Activated CD8-positive, alpha-beta T cell treated with anti-CD3 and anti-CD28 coated beads for 36 hours (primary cell): ENCODE measurements around the gene OSM. TPM values are rescaled to one million over a fixed set of nuclear protein-coding genes. Genes with fewer than 3 reads are reported as not detected.
A peak's percentile ranks its signal among the peaks of the same experiment; 100 is the strongest.

Experiments
- ATAC-seq: fragments of 200-7000 bp; cut with Tn5 transposase; one replicate; pipeline ENCODE4 v1.10.0; 2021; ENCODE audit warnings: mild to moderate bottlenecking, moderate library complexity
- CTCF ChIA-PET: fragments of 350-600 bp; sonication (Branson Sonifier 250); formaldehyde crosslinking; loops from one replicate; lab custom pipeline; 2021; ENCODE audit warnings: antibody characterized with exemption; lab: Charles Lee
- POLR2A ChIA-PET: fragments of 350-600 bp; sonication (Branson Sonifier 250); formaldehyde crosslinking; loops from one replicate; lab custom pipeline; 2021; ENCODE audit warnings: antibody characterized with exemption; lab: Charles Lee
- DNase-seq: peaks from one replicate; pipeline ENCODE4 v3.0.0-alpha.2; 2020
- H3K27ac Mint-ChIP-seq: one replicate; pipeline ENCODE4 v1.8.0; 2021; ENCODE audit warnings: mild to moderate bottlenecking, mixed read lengths
- H3K27me3 Mint-ChIP-seq: one replicate; pipeline ENCODE4 v1.8.0; 2021; ENCODE audit warnings: mixed read lengths
- H3K36me3 Mint-ChIP-seq: one replicate; pipeline ENCODE4 v1.8.0; 2021; ENCODE audit warnings: low read depth, mixed read lengths
- H3K4me1 Mint-ChIP-seq: one replicate; pipeline ENCODE4 v1.8.0; 2021; ENCODE audit warnings: low read depth, mixed read lengths
- H3K4me3 Mint-ChIP-seq: one replicate; pipeline ENCODE4 v1.8.0; 2021; ENCODE audit warnings: mild to moderate bottlenecking, moderate library complexity, mixed read lengths
- H3K9me3 Mint-ChIP-seq: one replicate; pipeline ENCODE4 v1.8.0; 2021; ENCODE audit warnings: mixed read lengths
- CTCF ChIP-seq: fragments of 200-600 bp; IDR thresholded peaks from one replicate; pipeline ENCODE4 v1.8.0; 2022; ENCODE audit warnings: antibody characterized with exemption, mild to moderate bottlenecking
- intact Hi-C: fragments of 100-400 bp; cut with micrococcal nuclease; formaldehyde crosslinking; loops from one replicate; pipeline ENCODE4 v1.10.0; 2022
- total RNA-seq, 2 experiments: library from RNA; stranded (reverse); gene quantifications; one replicate each; pipeline ENCODE4 v1.2.3, GENCODE V29; 2021

OSM gene
- total RNA-seq, 2 experiments from 2014 or later = 44.3 to 45.7 TPM

GRCh38 chr22:30296324-30296723 is 29.7 kb upstream of the OSM start:
- TF ChIP-seq CTCF = no peak
- DNase-seq (no peak), ATAC-seq (peak; percentile 12)
- Mint-ChIP-seq H3K4me3 (no peak overlapping the region), H3K9me3 (no peaks in the 10 kb centered on the region), H3K4me1 (peaks cover 50% of the 10 kb centered on the region), H3K27ac (peak overlapping the region; percentile 51), H3K36me3 (peaks cover 8% of the 10 kb centered on the region), H3K27me3 (no peaks in the 10 kb centered on the region)
- POLR2A ChIA-PET = interaction anchor here (0.8 to 2.5 kb wide), 5 partner anchors 19 to 58 kb away, joined by 3 to 7 read pairs (median 4); no protein-coding TSS in a partner anchor
- intact Hi-C loops = no loop called here
- CTCF ChIA-PET = interaction anchor here (1.1 to 19.3 kb wide), 6 partner anchors 8 to 93 kb away, joined by 3 to 472 read pairs (median 4); partner anchors contain the start of genes CASTOR1, RNF215, SEC14L2 and TBC1D10A

- POLR2A ChIA-PET = interaction anchor here (0.8 to 1.8 kb wide), 4 partner anchors 19 to 59 kb away, joined by 3 to 4 read pairs (median 4); no protein-coding TSS in a partner anchor
Measured at GRCh38 chr22:30295576-30295975, 28.9 kb upstream of the OSM start.

GRCh38 chr22:30294830-30295229 is 28.2 kb upstream of the OSM start:
- no peak for TF ChIP-seq CTCF
- Mint-ChIP-seq H3K9me3 (no peaks in the 10 kb centered on the region), H3K27ac (no peak overlapping the region), H3K4me3 (no peak overlapping the region), H3K36me3 (no peaks in the 10 kb centered on the region), H3K4me1 (peaks cover 51% of the 10 kb centered on the region), H3K27me3 (no peaks in the 10 kb centered on the region)
- no peak for ATAC-seq
- no peak for DNase-seq
- POLR2A ChIA-PET = interaction anchor here (0.8 to 1.8 kb wide), 3 partner anchors 20 to 54 kb away, joined by 4 read pairs; no protein-coding TSS in a partner anchor
- intact Hi-C loops = no loop called here
- CTCF ChIA-PET = interaction anchor here (1.9 to 19.3 kb wide), 2 partner anchors 31 to 95 kb away, joined by 5 to 472 read pairs; partner anchors contain the start of genes RNF215 and SEC14L2

More at GRCh38 chr22:30295576-30295975, 28.9 kb upstream of the OSM start:
- CTCF ChIA-PET = interaction anchor here (1.1 to 19.3 kb wide), 6 partner anchors 7 to 94 kb away, joined by 3 to 472 read pairs (median 4); partner anchors contain the start of genes CASTOR1, RNF215, SEC14L2 and TBC1D10A
- Mint-ChIP-seq H3K9me3 (no peaks in the 10 kb centered on the region), H3K27me3 (no peaks in the 10 kb centered on the region), H3K36me3 (peaks cover 2% of the 10 kb centered on the region), H3K27ac (peak overlapping the region; percentile 51), H3K4me3 (no peak overlapping the region), H3K4me1 (peaks cover 46% of the 10 kb centered on the region)
- no peak for DNase-seq
- intact Hi-C loops = no loop called here
- no peak for TF ChIP-seq CTCF
- ATAC-seq = no peak

GRCh38 chr22:30294066-30294465 is 27.4 kb upstream of the OSM start:
- Mint-ChIP-seq H3K27me3 (no peaks in the 10 kb centered on the region), H3K36me3 (no peaks in the 10 kb centered on the region), H3K9me3 (no peaks in the 10 kb centered on the region), H3K4me1 (peaks cover 49% of the 10 kb centered on the region), H3K4me3 (no peak overlapping the region), H3K27ac (peak overlapping the region; percentile 3)
- POLR2A ChIA-PET = interaction anchor here (0.7 to 0.9 kb wide), 3 partner anchors 9 to 15 kb away, joined by 3 to 5 read pairs (median 3); no protein-coding TSS in a partner anchor
- TF ChIP-seq CTCF = no peak
- no peak for DNase-seq
- intact Hi-C loops = no loop called here
- CTCF ChIA-PET = interaction anchor here (19.3 kb wide), 1 partner anchor 96 kb away, joined by 472 read pairs; the partner anchor contains the start of genes RNF215 and SEC14L2
- no peak for ATAC-seq

- Mint-ChIP-seq H3K9me3 (no peaks in the 10 kb centered on the region), H3K27ac (peak overlapping the region; percentile 13), H3K4me3 (no peak overlapping the region), H3K4me1 (peaks cover 44% of the 10 kb centered on the region), H3K27me3 (no peaks in the 10 kb centered on the region), H3K36me3 (no peaks in the 10 kb centered on the region)
- no peak for TF ChIP-seq CTCF
- ChIA-PET POLR2A (interaction anchor here (0.5 to 1.3 kb wide), 3 partner anchors 20 to 56 kb away, joined by 3 to 5 read pairs (median 3); no protein-coding TSS in a partner anchor), CTCF (interaction anchor here (1.2 to 19.3 kb wide), 3 partner anchors 33 to 97 kb away, joined by 3 to 472 read pairs (median 98); partner anchors contain the start of genes RNF215, SEC14L2 and TBC1D10A)
- no peak for DNase-seq
- ATAC-seq = no peak
- intact Hi-C loops = no loop called here
Measured at GRCh38 chr22:30293026-30293425, 26.4 kb upstream of the OSM start.
